Articular chondrocyte of knee joint (primary cell): ENCODE results near the gene YAF2. TPM values are rescaled to one million over a fixed set of nuclear protein-coding genes. Genes with fewer than 3 reads are reported as not detected.

Experiments used
- total RNA-seq: library from RNA; depleted of rRNA; stranded (reverse); fragments of >200 nt; gene quantifications from 2 replicates; pipeline ENCODE4 v1.2.3, GENCODE V29; 2012

YAF2 gene
- total RNA-seq, result 22.7 and 22.9 TPM in 2 replicates

GRCh38 chr12:42238240-42239140 lies at the start of gene YAF2:
Gene YAF2, minus strand, starts transcription at chr12:42238248. Its CDS starts 68 bp downstream, at chr12:42238180.

GRCh38 chr12:42144408-42145196 lies 93.4 kb downstream of the YAF2 start, which contains the start of gene GXYLT1:
Gene GXYLT1, minus strand, starts transcription at chr12:42144874. Its CDS starts 228 bp downstream, at chr12:42144646.

Other genes with a start within 250 kb of the YAF2 start
- gene GXYLT1, start 93.4 kb downstream of the YAF2 start, total RNA-seq, result 11.8 and 13.9 TPM in 2 replicates
- gene ZCRB1, start 87.8 kb upstream of the YAF2 start, total RNA-seq, result 48.5 TPM in 2 replicates
- gene PPHLN1, start 87.9 kb upstream of the YAF2 start, total RNA-seq, result 82.7 and 84.4 TPM in 2 replicates